Measurements from ENCODE around the gene PCDH9. TPM values are rescaled to one million over a fixed set of nuclear protein-coding genes. Genes with fewer than 3 reads are reported as not detected.

The PCDH9 gene
- total RNA-seq, 1 donor from 2014 or later, result 0.21 TPM

- Mint-ChIP-seq H3K27me3 (ENCODE audit: insufficient read depth) (no peaks in the 10 kb centered on the region), H3K4me1 (ENCODE audit: low read depth) (no peaks in the 10 kb centered on the region), H3K36me3 (ENCODE audit: low read depth) (no peaks in the 10 kb centered on the region), H3K9me3 (peaks cover 4% of the 10 kb centered on the region), H3K27ac (no peak overlapping the region), H3K4me3 (no peak overlapping the region)
- intact Hi-C loops (cut with micrococcal nuclease), result no loop called here
- DNase-seq (ENCODE audit: low spot score), result no peak
Measured at GRCh38 chr13:66378894-66379293, 851.2 kb downstream of the PCDH9 start.

GRCh38 chr13:66377569-66377968, 852.6 kb downstream of the PCDH9 start:
- Mint-ChIP-seq H3K4me1 (ENCODE audit: low read depth) (no peaks in the 10 kb centered on the region), H3K4me3 (no peak overlapping the region), H3K27ac (no peak overlapping the region), H3K36me3 (ENCODE audit: low read depth) (no peaks in the 10 kb centered on the region), H3K9me3 (peaks cover 4% of the 10 kb centered on the region), H3K27me3 (ENCODE audit: insufficient read depth) (no peaks in the 10 kb centered on the region)
- DNase-seq (ENCODE audit: low spot score), result no peak
- intact Hi-C loops (cut with micrococcal nuclease), result no loop called here

DNA sequence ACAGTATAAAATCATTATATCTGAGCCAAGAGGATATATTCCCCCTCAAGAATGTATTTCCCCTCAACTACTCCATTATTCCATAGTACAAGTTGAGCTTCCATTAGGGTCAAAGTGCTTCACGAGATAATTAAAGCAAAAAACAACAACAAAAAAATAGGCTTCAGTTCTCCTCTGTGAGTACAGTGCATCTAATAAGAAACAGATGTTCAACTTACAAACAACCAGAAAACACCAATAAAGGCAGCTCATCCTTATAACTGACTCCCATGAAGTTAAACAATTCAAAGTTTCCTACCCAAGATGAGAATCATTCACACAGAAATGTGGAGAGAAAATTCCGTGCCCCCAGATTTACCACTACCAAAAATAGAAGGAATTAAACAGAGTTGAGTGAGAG, 854.4 kb downstream of the PCDH9 start:
- no peak overlapping the region for H3K4me3 Mint-ChIP-seq
- no peaks in the 10 kb centered on the region for H3K27me3 Mint-ChIP-seq (ENCODE audit: insufficient read depth)
- peaks cover 4% of the 10 kb centered on the region for H3K9me3 Mint-ChIP-seq
- H3K36me3 Mint-ChIP-seq (ENCODE audit: low read depth), result no peaks in the 10 kb centered on the region
- H3K4me1 Mint-ChIP-seq (ENCODE audit: low read depth), result no peaks in the 10 kb centered on the region
- H3K27ac Mint-ChIP-seq, result no peak overlapping the region
- DNase-seq (ENCODE audit: low spot score), result no peak
- intact Hi-C loops (cut with micrococcal nuclease), result no loop called here

- peaks cover 4% of the 10 kb centered on the region for H3K9me3 Mint-ChIP-seq
- intact Hi-C loops (cut with micrococcal nuclease), result no loop called here
- no peak for DNase-seq (ENCODE audit: low spot score)
- no peaks in the 10 kb centered on the region for H3K27me3 Mint-ChIP-seq (ENCODE audit: insufficient read depth)
- no peak overlapping the region for H3K27ac Mint-ChIP-seq
- no peak overlapping the region for H3K4me3 Mint-ChIP-seq
- H3K36me3 Mint-ChIP-seq (ENCODE audit: low read depth), result no peaks in the 10 kb centered on the region
- H3K4me1 Mint-ChIP-seq (ENCODE audit: low read depth), result no peaks in the 10 kb centered on the region
Measured at GRCh38 chr13:66369666-66370065, 860.5 kb downstream of the PCDH9 start.

GRCh38 chr13:66367356-66367755, 862.8 kb downstream of the PCDH9 start:
- Mint-ChIP-seq H3K4me1 (ENCODE audit: low read depth) (no peaks in the 10 kb centered on the region), H3K36me3 (ENCODE audit: low read depth) (no peaks in the 10 kb centered on the region), H3K27me3 (ENCODE audit: insufficient read depth) (no peaks in the 10 kb centered on the region), H3K9me3 (no peaks in the 10 kb centered on the region), H3K4me3 (no peak overlapping the region), H3K27ac (no peak overlapping the region)
- intact Hi-C loops (cut with micrococcal nuclease), result no loop called here
- DNase-seq (ENCODE audit: low spot score), result no peak

- Mint-ChIP-seq H3K27me3 (ENCODE audit: insufficient read depth) (no peaks in the 10 kb centered on the region), H3K4me3 (no peak overlapping the region), H3K9me3 (no peaks in the 10 kb centered on the region), H3K4me1 (ENCODE audit: low read depth) (no peaks in the 10 kb centered on the region), H3K27ac (no peak overlapping the region), H3K36me3 (ENCODE audit: low read depth) (no peaks in the 10 kb centered on the region)
- no peak for DNase-seq (ENCODE audit: low spot score)
- intact Hi-C loops (cut with micrococcal nuclease), result no loop called here
Measured at GRCh38 chr13:66365101-66365500, 865.0 kb downstream of the PCDH9 start.

DNA sequence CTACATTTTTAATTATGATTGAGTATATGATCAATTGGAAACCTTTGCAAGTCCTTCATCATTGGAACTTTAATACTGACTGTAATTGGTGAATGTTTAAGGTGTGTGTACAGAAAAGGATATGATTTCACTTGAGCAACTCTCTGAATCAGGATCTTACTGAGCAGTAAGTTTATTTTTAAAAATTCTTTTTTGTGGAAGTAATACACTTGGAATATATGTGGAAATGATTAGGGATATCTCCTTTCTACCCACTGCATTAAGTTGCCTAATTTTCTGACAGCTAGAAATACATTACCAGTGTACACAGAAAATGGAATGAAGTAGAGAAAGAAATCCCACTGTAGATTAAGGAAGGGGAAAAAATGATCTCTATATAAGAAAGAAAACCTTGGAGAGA, 865.8 kb downstream of the PCDH9 start:
- no peaks in the 10 kb centered on the region for H3K36me3 Mint-ChIP-seq (ENCODE audit: low read depth)
- H3K4me3 Mint-ChIP-seq, result no peak overlapping the region
- no peak for DNase-seq (ENCODE audit: low spot score)
- no peaks in the 10 kb centered on the region for H3K4me1 Mint-ChIP-seq (ENCODE audit: low read depth)
- intact Hi-C loops (cut with micrococcal nuclease), result no loop called here
- no peak overlapping the region for H3K27ac Mint-ChIP-seq
- H3K27me3 Mint-ChIP-seq (ENCODE audit: insufficient read depth), result no peaks in the 10 kb centered on the region
- H3K9me3 Mint-ChIP-seq, result no peaks in the 10 kb centered on the region

DNA sequence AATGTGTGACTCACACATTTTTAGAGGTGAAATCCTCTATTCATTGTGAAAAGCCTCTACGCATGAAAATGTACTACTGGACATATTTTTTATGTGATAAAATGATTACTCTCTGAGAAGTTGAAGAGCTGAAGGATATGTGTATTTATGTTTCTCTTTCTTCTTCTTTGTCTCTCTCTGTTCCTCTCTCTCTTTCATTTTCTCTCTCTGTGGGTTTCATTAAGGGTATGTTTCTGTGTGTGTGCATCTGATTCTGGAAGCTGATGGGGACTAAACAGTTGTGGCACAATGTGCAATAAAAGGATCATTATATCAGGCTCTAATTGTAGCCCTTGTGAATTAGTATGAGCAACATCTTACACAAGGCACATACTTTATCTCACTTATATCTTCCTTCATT, 867.7 kb downstream of the PCDH9 start:
- Mint-ChIP-seq H3K27ac (no peak overlapping the region), H3K4me3 (no peak overlapping the region), H3K36me3 (ENCODE audit: low read depth) (no peaks in the 10 kb centered on the region), H3K9me3 (no peaks in the 10 kb centered on the region), H3K4me1 (ENCODE audit: low read depth) (no peaks in the 10 kb centered on the region), H3K27me3 (ENCODE audit: insufficient read depth) (no peaks in the 10 kb centered on the region)
- no peak for DNase-seq (ENCODE audit: low spot score)
- intact Hi-C loops (cut with micrococcal nuclease), result no loop called here

GRCh38 chr13:66359910-66360552, 870.1 kb downstream of the PCDH9 start:
- intact Hi-C loops (cut with micrococcal nuclease), result no loop called here
- Mint-ChIP-seq H3K27ac (no peak overlapping the region), H3K36me3 (ENCODE audit: low read depth) (no peaks in the 10 kb centered on the region), H3K9me3 (no peaks in the 10 kb centered on the region), H3K4me1 (ENCODE audit: low read depth) (no peaks in the 10 kb centered on the region), H3K27me3 (ENCODE audit: insufficient read depth) (no peaks in the 10 kb centered on the region), H3K4me3 (no peak overlapping the region)
- DNase-seq (ENCODE audit: low spot score), result no peak

DNA sequence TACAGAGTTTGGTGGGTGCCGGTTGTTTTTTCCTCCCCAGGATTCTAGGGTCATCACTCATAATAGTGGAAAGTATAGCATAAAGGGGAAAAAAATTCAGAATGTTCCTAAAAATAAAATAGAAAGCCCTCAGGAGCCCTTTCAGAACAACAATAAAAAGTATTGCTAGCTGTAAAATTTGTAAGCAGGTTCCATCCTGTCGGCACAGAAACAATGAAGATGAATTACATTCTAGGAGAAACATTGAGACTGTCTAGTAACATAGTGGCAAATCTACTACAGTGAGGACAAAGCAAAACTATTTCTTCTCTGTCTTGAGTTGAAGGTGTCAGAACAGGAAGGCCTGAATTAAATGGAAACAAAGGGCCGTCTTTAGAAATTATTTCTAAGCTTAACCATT, 870.7 kb downstream of the PCDH9 start:
- DNase-seq (ENCODE audit: low spot score), result no peak
- Mint-ChIP-seq H3K4me3 (no peak overlapping the region), H3K4me1 (ENCODE audit: low read depth) (no peaks in the 10 kb centered on the region), H3K27ac (no peak overlapping the region), H3K36me3 (ENCODE audit: low read depth) (no peaks in the 10 kb centered on the region), H3K9me3 (no peaks in the 10 kb centered on the region), H3K27me3 (ENCODE audit: insufficient read depth) (no peaks in the 10 kb centered on the region)
- intact Hi-C loops (cut with micrococcal nuclease), result no loop called here

DNA sequence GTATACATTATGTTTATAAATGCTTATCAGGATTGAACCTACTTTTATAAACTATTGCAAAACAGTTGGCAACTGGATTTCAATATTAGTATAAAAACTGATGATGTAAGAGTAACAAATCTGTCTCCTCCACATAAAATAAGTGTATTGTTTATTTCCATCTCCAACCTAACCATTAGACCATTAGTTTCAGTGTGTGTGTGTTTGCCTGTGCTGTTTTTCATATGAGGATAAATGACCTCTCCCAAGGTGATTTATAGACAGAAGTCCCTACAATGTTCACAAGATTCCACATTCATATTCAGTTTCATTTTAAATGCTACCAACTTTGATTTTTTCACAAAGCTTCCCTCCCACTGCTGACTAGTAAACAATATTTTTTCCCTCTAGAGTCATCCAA, 871.6 kb downstream of the PCDH9 start:
- no peak overlapping the region for H3K27ac Mint-ChIP-seq
- no peak overlapping the region for H3K4me3 Mint-ChIP-seq
- no peaks in the 10 kb centered on the region for H3K9me3 Mint-ChIP-seq
- intact Hi-C loops (cut with micrococcal nuclease), result no loop called here
- H3K27me3 Mint-ChIP-seq (ENCODE audit: insufficient read depth), result no peaks in the 10 kb centered on the region
- no peaks in the 10 kb centered on the region for H3K4me1 Mint-ChIP-seq (ENCODE audit: low read depth)
- DNase-seq (ENCODE audit: low spot score), result no peak
- no peaks in the 10 kb centered on the region for H3K36me3 Mint-ChIP-seq (ENCODE audit: low read depth)

GRCh38 chr13:66357463-66357862, 872.7 kb downstream of the PCDH9 start:
- H3K9me3 Mint-ChIP-seq, result no peaks in the 10 kb centered on the region

GRCh38 chr13:66354879-66355751, 875.0 kb downstream of the PCDH9 start:
- no peak overlapping the region for H3K27ac Mint-ChIP-seq
- no peaks in the 10 kb centered on the region for H3K4me1 Mint-ChIP-seq (ENCODE audit: low read depth)
- H3K9me3 Mint-ChIP-seq, result no peaks in the 10 kb centered on the region
- no peak overlapping the region for H3K4me3 Mint-ChIP-seq
- DNase-seq (ENCODE audit: low spot score), result no peak
- intact Hi-C loops (cut with micrococcal nuclease), result no loop called here
- H3K36me3 Mint-ChIP-seq (ENCODE audit: low read depth), result no peaks in the 10 kb centered on the region
- no peaks in the 10 kb centered on the region for H3K27me3 Mint-ChIP-seq (ENCODE audit: insufficient read depth)

More at GRCh38 chr13:66357463-66357862, 872.7 kb downstream of the PCDH9 start:
- Mint-ChIP-seq H3K4me1 (ENCODE audit: low read depth) (no peaks in the 10 kb centered on the region), H3K27ac (no peak overlapping the region), H3K27me3 (ENCODE audit: insufficient read depth) (no peaks in the 10 kb centered on the region), H3K36me3 (ENCODE audit: low read depth) (no peaks in the 10 kb centered on the region), H3K4me3 (no peak overlapping the region)
- DNase-seq (ENCODE audit: low spot score), result no peak
- intact Hi-C loops (cut with micrococcal nuclease), result no loop called here

Data from activated T-helper 1 cell treated with anti-CD3 and anti-CD28 coated beads, Interleukin-12 subunit alpha, Interleukin-12 subunit beta, Interleukin-2, Interleukin-4 antibody, amounts not matched to agents 30 ng/mL and 10 ng/mL and 1 ng/mL, durations not matched to agents 14 hours and 24 hours and 36 hours (primary cell).